ENCODE data around the gene ILDR1. TPM values are rescaled to one million over a fixed set of nuclear protein-coding genes. Genes with fewer than 3 reads are reported as not detected.
A peak's percentile ranks its signal among the peaks of the same experiment; 100 is the strongest.
"Not testable (repeated sequence)": the region's sequence is repeated elsewhere in the genome, so short reads cannot be mapped to it uniquely, and the experiment has no call there.

ILDR1 gene
- total RNA-seq, 4 donors from 2014 or later: 4.3 to 12.0 (median 8.7) TPM

GRCh38 chr3:121942116-121942786, 79.8 kb downstream of the ILDR1 start:
- DNase-seq: peak; percentile 54 to 63

GRCh38 chr3:121941592-121941991, 80.5 kb downstream of the ILDR1 start:
- H3K27me3 ChIP-seq: no peaks in the 10 kb centered on the region
- TF ChIP-seq POLR2A (IDR thresholded peaks at IDR 0.05) (no peak), CTCF (IDR thresholded peaks at IDR 0.05) (no peak)
- no peaks in the 10 kb centered on the region for H3K9me3 ChIP-seq
- intact Hi-C loops (cut with DNase I): no loop called here
- no peak overlapping the region for H3K4me3 ChIP-seq (replicated peaks in 1 of 3)
- H3K36me3 ChIP-seq: no peaks in the 10 kb centered on the region
- H3K27ac ChIP-seq: no peak overlapping the region
- WGBS, 2 donors: 72 to 76% methylated on average over 1 of the region's 1 CpG
- DNase-seq: no peak
- peaks cover 0 to 3% of the 10 kb centered on the region in 2 donors for H3K4me1 ChIP-seq

More at GRCh38 chr3:121942116-121942786, 79.8 kb downstream of the ILDR1 start:
- no peak for TF ChIP-seq CTCF (IDR thresholded peaks at IDR 0.05)
- no peak for TF ChIP-seq POLR2A (IDR thresholded peaks at IDR 0.05)
- intact Hi-C loops (cut with DNase I): no loop called here
- no peaks in the 10 kb centered on the region for H3K27me3 ChIP-seq
- peaks cover 0 to 3% of the 10 kb centered on the region in 2 donors for H3K4me1 ChIP-seq
- H3K36me3 ChIP-seq: no peaks in the 10 kb centered on the region
- H3K9me3 ChIP-seq: no peaks in the 10 kb centered on the region
- H3K27ac ChIP-seq: peak overlapping the region in 1 of 3 donors; percentile 2
- WGBS, 2 donors: 37 to 54% methylated on average over 4 of the region's 4 CpGs
- no peak overlapping the region for H3K4me3 ChIP-seq (replicated peaks in 1 of 3)

GRCh38 chr3:121938141-121938855, 83.7 kb downstream of the ILDR1 start:
- H3K4me3 ChIP-seq (replicated peaks in 1 of 3); H3K27me3 ChIP-seq; intact Hi-C loops (cut with DNase I); H3K4me1 ChIP-seq; H3K36me3 ChIP-seq; H3K9me3 ChIP-seq; DNase-seq; H3K27ac ChIP-seq: not testable (repeated sequence)
- WGBS, 2 donors: 92 to 95% methylated on average over 26 to 27 of the region's 29 CpGs

Small RNA genes within 50 kb of the gene (small RNA-seq; reads per million reads assigned to genes)
- gene RF00019: not detected

Other genes starting within 250 kb of the ILDR1 start
- 10 to 100 TPM; 16.3 to 37.9 (median 31.4) TPM for gene IQCB1, start 187.2 kb downstream of the ILDR1 start, total RNA-seq
- gene EAF2, start 187.0 kb downstream of the ILDR1 start, total RNA-seq: 1 to 10 TPM; 2.6 to 6.8 (median 4.8) TPM
- 10 to 100 TPM in 1 of 4 donors, 1 to 10 TPM in 3; 3.5 to 10.2 (median 8.7) TPM for gene SLC15A2, start 127.8 kb downstream of the ILDR1 start, total RNA-seq
- gene CD86, start 33.1 kb upstream of the ILDR1 start, total RNA-seq: 1 to 10 TPM in 3 of 4 donors, under 1 TPM in 1; 0.49 to 4.2 (median 1.8) TPM
- 1 to 10 TPM in 1 of 4 donors, under 1 TPM in 2, not detected in 1; under 0.01 to 1.2 (median 0.17) TPM for gene CASR, start 161.4 kb upstream of the ILDR1 start, total RNA-seq

Measured in thyroid gland (tissue), 4 donors.